A673 (cell line): ENCODE data around the gene ABHD17A. TPM values are rescaled to one million over a fixed set of nuclear protein-coding genes. Genes with fewer than 3 reads are reported as not detected.

Source experiments
- BruUV-seq: library from RNA; stranded (reverse); fragments of 400-500 nt; replicated peaks from 2 replicates; lab custom pipeline; 2021; lab: Mats Ljungman, UMichigan
- CTCF ChIA-PET: fragments of 300-600 bp; sonication (Branson Sonifier 250); formaldehyde crosslinking; loops from one replicate; lab custom pipeline; 2022; ENCODE audit warnings: antibody characterized with exemption; lab: Charles Lee
- POLR2A ChIA-PET: fragments of 300-600 bp; sonication (Branson Sonifier 250); formaldehyde crosslinking; loops from one replicate; lab custom pipeline; 2022; ENCODE audit warnings: antibody characterized with exemption; ENCODE audit not compliant: low non-redundant PET; lab: Charles Lee
- DNase-seq: peaks from one replicate; pipeline ENCODE4 v3.0.0-alpha.2; 2015; ENCODE audit warnings: low spot score
- H3K27ac ChIP-seq: fragments of 200-600 bp; sonication (generic); 2 replicates; pipeline ENCODE4 v1.5.1; 2016; ENCODE audit warnings: mixed run types, low read depth, mild to moderate bottlenecking, mixed read lengths, antibody characterized with exemption, low read length; ENCODE audit not compliant: poor library complexity, severe bottlenecking
- H3K27me3 ChIP-seq: fragments of 200-600 bp; sonication (generic); replicated peaks from 2 replicates; pipeline ENCODE4 v1.6.1; 2017; ENCODE audit warnings: mixed run types, low read depth, mild to moderate bottlenecking, mixed read lengths, antibody characterized with exemption, low read length; ENCODE audit not compliant: insufficient read depth, poor library complexity
- H3K36me3 ChIP-seq: fragments of 200-600 bp; sonication (generic); 2 replicates; pipeline ENCODE4 v1.6.1; 2016; ENCODE audit warnings: mixed run types, mild to moderate bottlenecking, mixed read lengths, antibody characterized with exemption, low read length; ENCODE audit not compliant: insufficient read depth, poor library complexity, severe bottlenecking
- H3K4me1 ChIP-seq: fragments of 200-600 bp; sonication (generic); 2 replicates; pipeline ENCODE4 v1.6.1; 2017; ENCODE audit warnings: mixed run types, mild to moderate bottlenecking, mixed read lengths, antibody characterized with exemption, low read length; ENCODE audit not compliant: insufficient read depth, poor library complexity, severe bottlenecking
- H3K4me3 ChIP-seq: fragments of 200-600 bp; sonication (generic); 2 replicates; pipeline ENCODE4 v1.5.1; 2016; ENCODE audit warnings: low read depth, mixed run types, mild to moderate bottlenecking, mixed read lengths, low read length; ENCODE audit not compliant: poor library complexity, severe bottlenecking
- H3K9me3 ChIP-seq: fragments of 200-600 bp; sonication (generic); 2 replicates; pipeline ENCODE4 v1.6.1; 2016; ENCODE audit warnings: mixed run types, low read depth, mild to moderate bottlenecking, mixed read lengths, antibody characterized with exemption, low read length; ENCODE audit not compliant: poor library complexity, severe bottlenecking
- EZH2 ChIP-seq: fragments of 200-600 bp; sonication (generic); IDR thresholded peaks from 2 replicates; pipeline ENCODE4 v1.6.1; 2017; ENCODE audit warnings: borderline replicate concordance, low read depth, mild to moderate bottlenecking, mixed read lengths, antibody characterized with exemption, low read length; ENCODE audit not compliant: poor library complexity, severe bottlenecking
- intact Hi-C: fragments of 100-400 bp; cut with micrococcal nuclease; formaldehyde crosslinking; loops from one replicate; pipeline ENCODE4 v1.10.0; 2022; ENCODE audit not compliant: unreplicated experiment
- total RNA-seq: library from RNA; stranded (reverse); gene quantifications from 2 replicates; pipeline ENCODE4 v1.2.3, GENCODE V29; 2021
- TF ChIP-seq, protein P1 (sequence below): fragments of 300-800, 200-600 bp; sonication (generic); conservative IDR thresholded peaks from 2 replicates; pipeline ENCODE4 v1.5.1; 2017; ENCODE audit warnings: low read depth, mild to moderate bottlenecking, antibody characterized with exemption, low read length, moderate library complexity, mixed read lengths

Gene ABHD17A
- total RNA-seq, 1 experiment from 2014 or later: 56.9 TPM

DNA sequence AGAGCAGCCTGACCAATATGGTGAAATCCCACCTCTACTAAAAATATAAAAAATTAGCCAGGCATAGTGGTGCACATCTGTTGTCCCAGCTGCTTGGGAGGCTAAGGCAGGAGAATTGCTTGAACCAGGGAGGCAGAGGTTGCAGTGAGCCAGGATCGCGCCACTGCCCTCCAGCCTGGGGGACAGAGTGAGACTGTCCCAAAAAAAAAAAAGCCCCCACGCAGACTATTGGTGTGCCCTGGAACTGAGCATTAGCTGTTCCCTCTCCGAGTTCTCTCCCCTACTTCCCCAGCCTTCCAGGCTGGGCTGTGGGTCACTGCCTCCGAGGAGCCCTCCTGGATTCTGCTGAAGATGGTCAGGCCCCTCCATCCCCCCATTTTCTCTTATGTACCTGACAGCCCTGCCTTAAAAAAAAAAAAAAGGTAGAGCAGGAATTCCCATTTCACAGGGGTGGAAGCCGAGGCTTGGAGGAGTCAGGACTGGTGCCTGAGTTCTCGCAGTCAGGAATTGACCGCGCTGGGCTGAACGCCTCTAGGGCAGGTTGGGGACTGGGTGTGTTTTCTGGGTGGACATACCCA, 21.8 kb upstream of the ABHD17A start:
- no peaks in the 10 kb centered on the region for H3K9me3 ChIP-seq
- POLR2A ChIA-PET: no interaction called here
- intact Hi-C loops: no loop called here
- DNase-seq: no peak
- TF ChIP-seq EZH2: no peak
- TF ChIP-seq, protein P1, sequence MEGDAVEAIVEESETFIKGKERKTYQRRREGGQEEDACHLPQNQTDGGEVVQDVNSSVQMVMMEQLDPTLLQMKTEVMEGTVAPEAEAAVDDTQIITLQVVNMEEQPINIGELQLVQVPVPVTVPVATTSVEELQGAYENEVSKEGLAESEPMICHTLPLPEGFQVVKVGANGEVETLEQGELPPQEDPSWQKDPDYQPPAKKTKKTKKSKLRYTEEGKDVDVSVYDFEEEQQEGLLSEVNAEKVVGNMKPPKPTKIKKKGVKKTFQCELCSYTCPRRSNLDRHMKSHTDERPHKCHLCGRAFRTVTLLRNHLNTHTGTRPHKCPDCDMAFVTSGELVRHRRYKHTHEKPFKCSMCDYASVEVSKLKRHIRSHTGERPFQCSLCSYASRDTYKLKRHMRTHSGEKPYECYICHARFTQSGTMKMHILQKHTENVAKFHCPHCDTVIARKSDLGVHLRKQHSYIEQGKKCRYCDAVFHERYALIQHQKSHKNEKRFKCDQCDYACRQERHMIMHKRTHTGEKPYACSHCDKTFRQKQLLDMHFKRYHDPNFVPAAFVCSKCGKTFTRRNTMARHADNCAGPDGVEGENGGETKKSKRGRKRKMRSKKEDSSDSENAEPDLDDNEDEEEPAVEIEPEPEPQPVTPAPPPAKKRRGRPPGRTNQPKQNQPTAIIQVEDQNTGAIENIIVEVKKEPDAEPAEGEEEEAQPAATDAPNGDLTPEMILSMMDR: no peak
- H3K27ac ChIP-seq: no peak overlapping the region
- no TSS peak for BruUV-seq
- CTCF ChIA-PET: no interaction called here
- no peaks in the 10 kb centered on the region for H3K27me3 ChIP-seq
- peaks cover 17% of the 10 kb centered on the region for H3K4me1 ChIP-seq
- no peak overlapping the region for H3K4me3 ChIP-seq
- H3K36me3 ChIP-seq: peaks cover 6% of the 10 kb centered on the region

- Histone ChIP-seq H3K27me3 (no peaks in the 10 kb centered on the region), H3K36me3 (peaks cover 6% of the 10 kb centered on the region), H3K27ac (peak overlapping the region; percentile 95), H3K4me1 (peaks cover 17% of the 10 kb centered on the region), H3K9me3 (no peaks in the 10 kb centered on the region), H3K4me3 (peak overlapping the region; percentile 77)
- no peak for DNase-seq
- ChIA-PET CTCF (no interaction called here), POLR2A (interaction anchor here (0.6 kb wide), 1 partner anchor 18 kb away, joined by 4 read pairs; no protein-coding TSS in a partner anchor)
- TSS peak; percentile 63 for BruUV-seq
- intact Hi-C loops: no loop called here
- TF ChIP-seq, protein P1: no peak
- no peak for TF ChIP-seq EZH2
Measured at GRCh38 chr19:1905863-1906375, 20.6 kb upstream of the ABHD17A start.

- Histone ChIP-seq H3K4me3 (peak within 1 kb of the TSS; percentile 77), H3K27me3 (no peaks in the 10 kb centered on the region), H3K27ac (peak within 1 kb of the TSS; percentile 95), H3K4me1 (peaks cover 17% of the 10 kb centered on the region), H3K9me3 (no peaks in the 10 kb centered on the region), H3K36me3 (peaks cover 6% of the 10 kb centered on the region)
- no TSS peak for BruUV-seq
- intact Hi-C loops: no loop called here
- ChIA-PET CTCF (no interaction called here), POLR2A (interaction anchor here (0.6 kb wide), 1 partner anchor 18 kb away, joined by 4 read pairs; no protein-coding TSS in a partner anchor)
- peak; percentile 99 for DNase-seq
- no peak for TF ChIP-seq EZH2
- TF ChIP-seq, protein P1: no peak
Measured at GRCh38 chr19:1905110-1905862, 20.0 kb upstream of the ABHD17A start, which contains the start of the genes ADAT3 and SCAMP4. Gene ADAT3 (plus strand): TSS chr19:1905399. CDS start chr19:1912048, 6,649 bp downstream. Gene SCAMP4 (plus strand): TSS chr19:1905399. CDS start chr19:1915020, 9,621 bp downstream.
